ENCODE data around the gene DNASE2B.
"Not testable (repeated sequence)": the region's sequence is repeated elsewhere in the genome, so short reads cannot be mapped to it uniquely, and the experiment has no call there.

DNA sequence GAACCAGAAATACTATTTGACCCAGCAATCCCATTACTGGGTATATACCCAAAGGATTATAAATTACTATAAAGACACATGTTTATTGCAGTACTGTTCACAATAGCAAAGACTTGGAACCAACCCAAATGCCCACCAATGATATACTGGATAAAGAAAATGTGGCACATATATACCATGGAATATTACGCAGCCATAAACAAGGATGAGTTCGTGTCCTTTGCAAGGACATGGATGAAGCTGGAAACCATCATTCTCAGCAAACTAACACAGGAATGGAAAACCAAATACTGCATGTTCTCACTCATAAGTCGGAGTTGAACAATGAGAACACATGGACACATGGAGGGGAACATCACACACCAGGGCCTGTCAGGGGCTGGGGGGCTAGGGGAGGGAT is 50.4 kb downstream of the DNASE2B start:
- TF ChIP-seq, protein P1, sequence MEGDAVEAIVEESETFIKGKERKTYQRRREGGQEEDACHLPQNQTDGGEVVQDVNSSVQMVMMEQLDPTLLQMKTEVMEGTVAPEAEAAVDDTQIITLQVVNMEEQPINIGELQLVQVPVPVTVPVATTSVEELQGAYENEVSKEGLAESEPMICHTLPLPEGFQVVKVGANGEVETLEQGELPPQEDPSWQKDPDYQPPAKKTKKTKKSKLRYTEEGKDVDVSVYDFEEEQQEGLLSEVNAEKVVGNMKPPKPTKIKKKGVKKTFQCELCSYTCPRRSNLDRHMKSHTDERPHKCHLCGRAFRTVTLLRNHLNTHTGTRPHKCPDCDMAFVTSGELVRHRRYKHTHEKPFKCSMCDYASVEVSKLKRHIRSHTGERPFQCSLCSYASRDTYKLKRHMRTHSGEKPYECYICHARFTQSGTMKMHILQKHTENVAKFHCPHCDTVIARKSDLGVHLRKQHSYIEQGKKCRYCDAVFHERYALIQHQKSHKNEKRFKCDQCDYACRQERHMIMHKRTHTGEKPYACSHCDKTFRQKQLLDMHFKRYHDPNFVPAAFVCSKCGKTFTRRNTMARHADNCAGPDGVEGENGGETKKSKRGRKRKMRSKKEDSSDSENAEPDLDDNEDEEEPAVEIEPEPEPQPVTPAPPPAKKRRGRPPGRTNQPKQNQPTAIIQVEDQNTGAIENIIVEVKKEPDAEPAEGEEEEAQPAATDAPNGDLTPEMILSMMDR (IDR thresholded peaks at IDR 0.05) = not testable (repeated sequence)
- not testable (repeated sequence) for TF ChIP-seq POLR2A (IDR thresholded peaks at IDR 0.05)

Data from lower leg skin (tissue), 3 donors.